ENCODE data around the gene KCNK4.
A peak's percentile ranks its signal among the peaks of the same experiment; 100 is the strongest.
"Not testable (repeated sequence)": the region's sequence is repeated elsewhere in the genome, so short reads cannot be mapped to it uniquely, and the experiment has no call there.

Gene KCNK4

DNA sequence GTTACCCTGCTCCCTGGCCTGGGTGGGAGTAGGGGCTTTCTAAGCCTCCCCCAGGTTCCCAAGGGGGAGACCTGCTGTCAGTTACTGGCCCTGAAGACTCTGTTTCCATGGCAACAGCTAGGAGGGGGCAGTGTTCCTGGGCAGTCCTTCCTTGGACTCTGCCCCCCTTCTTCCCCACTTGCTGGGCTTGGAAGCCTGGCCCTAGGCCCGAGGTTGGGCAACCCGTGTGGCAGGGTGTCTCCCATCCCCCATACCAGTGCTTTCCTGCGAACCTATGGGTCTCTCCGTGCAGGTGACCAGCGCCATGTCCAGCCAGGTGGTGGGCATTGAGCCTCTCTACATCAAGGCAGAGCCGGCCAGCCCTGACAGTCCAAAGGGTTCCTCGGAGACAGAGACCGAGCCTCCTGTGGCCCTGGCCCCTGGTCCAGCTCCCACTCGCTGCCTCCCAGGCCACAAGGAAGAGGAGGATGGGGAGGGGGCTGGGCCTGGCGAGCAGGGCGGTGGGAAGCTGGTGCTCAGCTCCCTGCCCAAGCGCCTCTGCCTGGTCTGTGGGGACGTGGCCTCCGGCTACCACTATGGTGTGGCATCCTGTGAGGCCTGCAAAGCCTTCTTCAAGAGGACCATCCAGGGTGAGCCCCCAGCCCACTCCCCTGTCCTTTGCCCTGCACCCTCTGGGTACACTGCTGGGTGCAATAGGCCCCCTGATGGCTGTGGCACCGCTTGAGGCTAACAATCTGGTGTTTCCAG is 15.9 kb downstream of the KCNK4 start:
- no peak for DNase-seq (ENCODE audit: low read depth in 2 of 2)

GRCh38 chr11:64307795-64308194 is 16.7 kb downstream of the KCNK4 start:
- not testable (repeated sequence) for DNase-seq (ENCODE audit: low read depth in 2 of 2)

DNA sequence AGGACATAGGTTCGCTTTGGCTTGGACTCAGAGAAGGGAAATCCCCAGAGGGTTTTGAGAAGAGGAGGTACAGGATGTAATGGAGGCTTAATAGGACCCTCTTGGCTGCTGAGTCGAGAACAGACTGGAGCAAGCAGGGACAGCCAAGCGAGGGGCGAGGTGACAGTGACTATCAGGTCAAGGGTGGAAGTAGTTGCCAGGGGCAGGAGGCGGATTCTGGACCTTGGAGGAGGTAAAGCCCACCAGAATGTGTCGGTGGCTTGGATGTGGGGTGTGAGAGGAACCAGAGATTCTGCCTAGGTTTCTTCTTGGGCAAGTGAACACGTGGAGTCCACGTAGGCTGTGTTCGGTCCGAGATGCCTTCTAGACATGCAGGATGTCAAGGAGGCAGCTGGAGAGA is 21.8 kb downstream of the KCNK4 start:
- no peak for DNase-seq (ENCODE audit: low read depth in 2 of 2)

GRCh38 chr11:64313491-64314145 is 22.5 kb downstream of the KCNK4 start:
- no peak for DNase-seq (ENCODE audit: low read depth in 2 of 2)

GRCh38 chr11:64314146-64314804 is 23.2 kb downstream of the KCNK4 start:
- no peak for DNase-seq (ENCODE audit: low read depth in 2 of 2)

- no peak for DNase-seq (ENCODE audit: low read depth in 2 of 2)
Measured at GRCh38 chr11:64314805-64315561, 23.9 kb downstream of the KCNK4 start.

DNA sequence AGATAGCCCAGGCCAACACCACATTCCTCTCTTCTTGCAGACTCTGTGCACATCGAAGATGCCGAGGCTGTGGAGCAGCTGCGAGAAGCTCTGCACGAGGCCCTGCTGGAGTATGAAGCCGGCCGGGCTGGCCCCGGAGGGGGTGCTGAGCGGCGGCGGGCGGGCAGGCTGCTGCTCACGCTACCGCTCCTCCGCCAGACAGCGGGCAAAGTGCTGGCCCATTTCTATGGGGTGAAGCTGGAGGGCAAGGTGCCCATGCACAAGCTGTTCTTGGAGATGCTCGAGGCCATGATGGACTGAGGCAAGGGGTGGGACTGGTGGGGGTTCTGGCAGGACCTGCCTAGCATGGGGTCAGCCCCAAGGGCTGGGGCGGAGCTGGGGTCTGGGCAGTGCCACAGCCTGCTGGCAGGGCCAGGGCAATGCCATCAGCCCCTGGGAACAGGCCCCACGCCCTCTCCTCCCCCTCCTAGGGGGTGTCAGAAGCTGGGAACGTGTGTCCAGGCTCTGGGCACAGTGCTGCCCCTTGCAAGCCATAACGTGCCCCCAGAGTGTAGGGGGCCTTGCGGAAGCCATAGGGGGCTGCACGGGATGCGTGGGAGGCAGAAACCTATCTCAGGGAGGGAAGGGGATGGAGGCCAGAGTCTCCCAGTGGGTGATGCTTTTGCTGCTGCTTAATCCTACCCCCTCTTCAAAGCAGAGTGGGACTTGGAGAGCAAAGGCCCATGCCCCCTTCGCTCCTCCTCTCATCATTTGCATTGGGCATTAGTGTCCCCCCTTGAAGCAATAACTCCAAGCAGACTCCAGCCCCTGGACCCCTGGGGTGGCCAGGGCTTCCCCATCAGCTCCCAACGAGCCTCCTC is 24.8 kb downstream of the KCNK4 start:
- DNase-seq (ENCODE audit: low read depth in 2 of 2), result not testable (repeated sequence)

DNA sequence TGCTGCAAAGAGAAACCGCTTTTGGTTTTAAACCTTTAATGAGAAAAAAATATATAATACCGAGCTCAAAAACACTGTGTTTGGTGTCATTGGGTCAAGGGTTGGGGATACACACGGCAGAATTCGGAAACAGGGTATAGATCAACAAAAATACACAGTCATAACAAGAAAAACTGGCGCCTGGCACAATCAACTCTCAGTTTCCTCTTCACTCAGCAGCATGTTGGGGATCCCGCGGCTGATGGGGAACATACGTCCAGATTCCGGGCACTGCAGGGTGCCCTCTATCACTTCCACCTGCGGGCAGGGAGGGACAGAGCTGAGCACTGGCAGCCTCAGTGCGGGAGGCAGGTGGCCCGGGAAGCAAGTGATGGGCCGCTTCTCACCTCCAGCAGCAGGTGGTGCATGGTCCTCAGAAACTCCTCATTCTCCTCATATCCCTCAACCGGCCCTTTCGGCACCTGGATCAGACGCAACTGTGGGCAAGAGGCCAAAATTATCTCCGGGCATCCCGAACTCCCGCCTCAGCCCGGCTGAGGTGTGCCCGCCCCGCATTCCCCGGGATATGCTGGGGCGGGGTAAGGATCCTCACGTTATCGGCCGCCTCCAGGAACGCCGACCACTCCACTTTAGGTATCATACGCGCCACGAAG is 25.7 kb downstream of the KCNK4 start:
- DNase-seq (ENCODE audit: low read depth in 2 of 2), result no peak

DNA sequence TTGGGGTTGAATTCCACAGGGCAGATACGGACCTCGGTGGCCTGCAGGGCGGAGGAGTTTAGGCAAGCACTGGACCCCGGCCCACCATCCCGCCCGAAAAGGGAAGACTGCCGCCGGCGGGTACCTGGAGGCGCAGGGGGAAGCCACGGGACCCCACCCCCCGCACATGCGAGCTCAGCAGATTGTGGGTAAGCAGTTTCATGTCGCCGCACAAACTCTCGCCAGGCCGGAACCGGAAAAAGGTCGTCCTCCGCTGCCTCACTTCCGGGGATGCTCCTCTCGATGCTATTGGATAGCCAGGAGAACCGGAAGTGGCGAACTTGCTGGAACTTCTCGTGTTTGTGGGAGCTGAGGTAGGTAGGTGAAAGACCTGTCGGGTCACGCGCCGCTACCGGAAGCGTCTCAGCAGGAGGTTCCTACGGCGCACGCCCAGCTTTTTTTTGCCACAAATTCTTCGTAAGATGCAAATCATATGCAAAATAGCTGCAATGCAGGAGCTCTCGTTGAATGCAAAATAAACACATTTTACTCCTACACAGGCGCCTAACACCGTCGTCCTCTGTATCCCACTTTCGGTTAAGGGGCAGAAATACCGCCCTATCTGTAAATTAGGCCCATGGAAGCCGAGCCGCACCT is 26.3 kb downstream of the KCNK4 start, which contains the start of gene TRMT112:
TRMT112 (minus strand) TSS at position 235 of the 636 bp plus-strand sequence; CDS start at position 202, 33 bp downstream.
- DNase-seq (ENCODE audit: low read depth in 2 of 2), result peak; percentile 89 to 96

DNA sequence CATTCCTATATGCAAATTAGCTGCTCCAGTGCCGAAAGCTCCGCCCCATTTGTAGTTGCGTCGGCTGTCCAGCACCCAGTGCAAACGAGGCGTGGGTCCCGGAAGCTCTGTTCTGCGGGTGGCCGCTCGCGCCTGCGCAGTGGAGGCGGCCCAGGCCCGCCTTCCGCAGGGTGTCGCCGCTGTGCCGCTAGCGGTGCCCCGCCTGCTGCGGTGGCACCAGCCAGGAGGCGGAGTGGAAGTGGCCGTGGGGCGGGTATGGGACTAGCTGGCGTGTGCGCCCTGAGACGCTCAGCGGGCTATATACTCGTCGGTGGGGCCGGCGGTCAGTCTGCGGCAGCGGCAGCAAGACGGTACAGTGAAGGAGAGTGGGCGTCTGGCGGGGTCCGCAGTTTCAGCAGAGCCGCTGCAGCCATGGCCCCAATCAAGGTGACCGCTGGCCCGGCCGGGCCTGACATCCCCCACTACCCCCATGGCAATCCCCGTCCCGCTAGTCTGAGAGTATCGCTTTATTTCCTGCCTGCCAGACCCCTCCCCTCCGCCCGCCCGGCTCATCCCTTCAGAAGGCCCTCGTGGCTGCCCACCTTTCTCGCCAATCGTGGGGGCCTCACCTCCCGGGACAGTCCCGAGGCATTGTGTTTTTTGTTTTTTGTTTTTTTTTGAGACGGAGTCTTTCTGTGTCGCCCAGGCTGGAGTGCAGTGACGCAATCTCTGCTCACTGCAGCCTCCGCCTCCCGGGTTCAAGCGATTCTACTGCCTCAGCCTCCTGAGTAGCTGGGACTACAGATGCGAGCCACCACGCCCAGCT is 27.1 kb downstream of the KCNK4 start, which contains the start of gene PRDX5:
PRDX5 (plus strand) TSS at position 161 of the 805 bp plus-strand sequence; CDS start at position 256, 95 bp downstream.
- peak; percentile 84 to 91 for DNase-seq (ENCODE audit: low read depth in 2 of 2)

DNA sequence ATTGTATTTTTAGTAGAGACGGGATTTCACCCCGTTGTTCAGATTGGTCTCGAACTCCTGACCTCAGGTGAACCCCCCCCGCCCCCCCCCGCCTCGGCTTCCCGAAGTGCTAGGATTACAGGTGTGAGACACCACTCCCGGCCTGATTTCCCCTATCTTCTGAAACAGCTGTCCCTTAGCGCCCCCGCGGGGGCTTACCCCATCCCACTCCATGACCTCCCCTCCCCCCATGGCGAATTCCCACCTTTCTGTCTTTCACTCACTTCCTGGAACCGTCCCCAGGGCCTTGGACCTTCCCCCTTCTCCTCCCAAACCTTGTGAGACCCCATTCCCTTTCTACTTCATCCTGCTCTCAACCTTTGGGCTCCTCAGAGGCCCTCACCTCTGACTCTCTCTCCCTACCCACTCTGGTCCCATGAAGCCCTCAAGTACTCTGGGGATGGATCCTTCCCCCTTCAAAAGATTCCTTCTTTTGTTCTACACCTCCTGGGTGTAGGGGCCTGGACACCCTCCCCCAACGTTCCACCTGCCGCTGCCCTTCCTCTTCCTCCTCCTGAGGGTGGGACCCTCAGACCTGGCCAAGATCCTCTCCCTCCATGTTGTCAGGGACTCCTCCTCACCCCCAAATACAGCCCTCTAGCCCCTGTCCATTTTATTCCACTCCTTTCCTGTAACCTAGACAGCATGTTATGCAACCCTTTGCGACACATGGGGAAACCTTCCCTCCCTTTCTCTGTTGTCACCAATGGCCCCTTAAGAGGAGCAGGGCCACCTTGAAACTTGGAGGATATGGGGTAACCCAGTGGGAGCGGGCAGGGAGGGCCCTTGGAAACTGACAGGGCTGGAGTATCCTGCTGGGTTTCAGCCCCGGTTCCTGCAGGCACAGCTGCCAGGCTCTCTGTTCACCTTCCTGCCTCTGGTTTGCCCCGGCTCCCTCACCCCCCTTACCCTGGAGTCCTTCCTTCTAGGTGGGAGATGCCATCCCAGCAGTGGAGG is 28.0 kb downstream of the KCNK4 start:
- DNase-seq (ENCODE audit: low read depth in 2 of 2), result no peak

DNA sequence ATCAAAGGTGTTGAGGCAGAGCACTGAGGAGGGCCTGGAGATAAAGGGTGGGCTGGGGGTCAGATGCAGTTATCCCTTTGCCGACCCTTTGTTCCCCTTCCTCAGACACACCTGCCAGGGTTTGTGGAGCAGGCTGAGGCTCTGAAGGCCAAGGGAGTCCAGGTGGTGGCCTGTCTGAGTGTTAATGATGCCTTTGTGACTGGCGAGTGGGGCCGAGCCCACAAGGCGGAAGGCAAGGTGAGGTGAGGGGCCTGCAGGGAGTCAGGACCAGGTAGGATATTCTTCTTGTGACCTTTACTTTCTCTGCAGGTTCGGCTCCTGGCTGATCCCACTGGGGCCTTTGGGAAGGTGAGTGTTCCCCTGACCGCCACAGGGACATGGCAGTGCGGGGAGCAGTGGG is 29.5 kb downstream of the KCNK4 start:
- no peak for DNase-seq (ENCODE audit: low read depth in 2 of 2)

GRCh38 chr11:64321026-64321425 is 29.9 kb downstream of the KCNK4 start:
- no peak for DNase-seq (ENCODE audit: low read depth in 2 of 2)

DNA sequence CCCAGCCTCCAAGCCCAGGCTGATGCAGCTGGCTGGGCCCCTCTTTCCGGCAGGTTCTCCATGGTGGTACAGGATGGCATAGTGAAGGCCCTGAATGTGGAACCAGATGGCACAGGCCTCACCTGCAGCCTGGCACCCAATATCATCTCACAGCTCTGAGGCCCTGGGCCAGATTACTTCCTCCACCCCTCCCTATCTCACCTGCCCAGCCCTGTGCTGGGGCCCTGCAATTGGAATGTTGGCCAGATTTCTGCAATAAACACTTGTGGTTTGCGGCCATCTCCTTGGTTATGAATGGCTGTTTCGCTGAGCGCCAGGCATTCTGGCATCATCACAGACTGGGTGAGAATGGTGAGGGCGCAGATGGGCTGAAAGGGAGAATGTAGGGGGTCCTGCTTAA is 30.4 kb downstream of the KCNK4 start:
- DNase-seq (ENCODE audit: low read depth in 2 of 2), result no peak

- DNase-seq (ENCODE audit: low read depth in 2 of 2), result no peak
Measured at GRCh38 chr11:64322925-64323260, 31.8 kb downstream of the KCNK4 start.

GRCh38 chr11:64323373-64323772 is 32.3 kb downstream of the KCNK4 start:
- no peak for DNase-seq (ENCODE audit: low read depth in 2 of 2)

- DNase-seq (ENCODE audit: low read depth in 2 of 2), result not testable (repeated sequence)
Measured at GRCh38 chr11:64323984-64324383, 32.9 kb downstream of the KCNK4 start.

Data from activated CD8-positive, alpha-beta memory T cell treated with anti-CD3 and anti-CD28 coated beads for 4 hours (primary cell).